Measurements from ENCODE around the gene IMMP2L.
"Not testable (repeated sequence)": the region's sequence is repeated elsewhere in the genome, so short reads cannot be mapped to it uniquely, and the experiment has no call there.

IMMP2L gene

GRCh38 chr7:111511845-111512244, 50.4 kb downstream of the IMMP2L start:
- in situ Hi-C loops (cut with HindIII; ENCODE audit: low sequenced_read_pairs) = no loop called here
- no peak overlapping the region for H3K4me3 ChIP-seq (ENCODE audit: low read depth, low read length)
- no peak for DNase-seq (ENCODE audit: low read depth, low spot score)
- no peak for TF ChIP-seq CTCF (IDR thresholded peaks at IDR 0.05; ENCODE audit: low read depth, low read length)

GRCh38 chr7:111510584-111511378, 51.5 kb downstream of the IMMP2L start:
- DNase-seq (ENCODE audit: low read depth, low spot score) = no peak

GRCh38 chr7:111510062-111510461, 52.2 kb downstream of the IMMP2L start:
- no peak for TF ChIP-seq CTCF (IDR thresholded peaks at IDR 0.05; ENCODE audit: low read depth, low read length)
- no peak for DNase-seq (ENCODE audit: low read depth, low spot score)
- H3K4me3 ChIP-seq (ENCODE audit: low read depth, low read length) = no peak overlapping the region
- in situ Hi-C loops (cut with HindIII; ENCODE audit: low sequenced_read_pairs) = no loop called here

More at GRCh38 chr7:111510584-111511378, 51.5 kb downstream of the IMMP2L start:
- no peak for TF ChIP-seq CTCF (IDR thresholded peaks at IDR 0.05; ENCODE audit: low read depth, low read length)
- H3K4me3 ChIP-seq (ENCODE audit: low read depth, low read length) = no peak overlapping the region
- in situ Hi-C loops (cut with HindIII; ENCODE audit: low sequenced_read_pairs) = no loop called here

- no peak for TF ChIP-seq CTCF (IDR thresholded peaks at IDR 0.05; ENCODE audit: low read depth, low read length)
- DNase-seq (ENCODE audit: low read depth, low spot score) = no peak
These were observed 53.0 kb downstream of the IMMP2L start for GRCh38 chr7:111509288-111509687.

GRCh38 chr7:111508387-111508786, 53.9 kb downstream of the IMMP2L start:
- no peak for TF ChIP-seq CTCF (IDR thresholded peaks at IDR 0.05; ENCODE audit: low read depth, low read length)

More at GRCh38 chr7:111509288-111509687, 53.0 kb downstream of the IMMP2L start:
- no peak overlapping the region for H3K4me3 ChIP-seq (ENCODE audit: low read depth, low read length)
- in situ Hi-C loops (cut with HindIII; ENCODE audit: low sequenced_read_pairs) = no loop called here

GRCh38 chr7:111505422-111505821, 56.9 kb downstream of the IMMP2L start:
- H3K4me3 ChIP-seq (ENCODE audit: low read depth, low read length); in situ Hi-C loops (cut with HindIII; ENCODE audit: low sequenced_read_pairs); DNase-seq (ENCODE audit: low read depth, low spot score): not testable (repeated sequence)

More at GRCh38 chr7:111508387-111508786, 53.9 kb downstream of the IMMP2L start:
- no peak overlapping the region for H3K4me3 ChIP-seq (ENCODE audit: low read depth, low read length)
- no peak for DNase-seq (ENCODE audit: low read depth, low spot score)
- in situ Hi-C loops (cut with HindIII; ENCODE audit: low sequenced_read_pairs) = no loop called here

- DNase-seq (ENCODE audit: low read depth, low spot score); in situ Hi-C loops (cut with HindIII; ENCODE audit: low sequenced_read_pairs); H3K4me3 ChIP-seq (ENCODE audit: low read depth, low read length): not testable (repeated sequence)
These were observed 60.5 kb downstream of the IMMP2L start for GRCh38 chr7:111501799-111502198.
